A673 (cell line): Measurements from ENCODE around the gene UBE2J2. TPM values are rescaled to one million over a fixed set of nuclear protein-coding genes. Genes with fewer than 3 reads are reported as not detected.

ENCODE experiments used
- BruUV-seq: library from RNA; stranded (reverse); fragments of 400-500 nt; replicated peaks from 2 replicates; lab custom pipeline; 2021; lab: Mats Ljungman, UMichigan
- CTCF ChIA-PET: fragments of 300-600 bp; sonication (Branson Sonifier 250); formaldehyde crosslinking; loops from one replicate; lab custom pipeline; 2022; ENCODE audit warnings: antibody characterized with exemption; lab: Charles Lee
- POLR2A ChIA-PET: fragments of 300-600 bp; sonication (Branson Sonifier 250); formaldehyde crosslinking; loops from one replicate; lab custom pipeline; 2022; ENCODE audit warnings: antibody characterized with exemption; ENCODE audit not compliant: low non-redundant PET; lab: Charles Lee
- DNase-seq: peaks from one replicate; pipeline ENCODE4 v3.0.0-alpha.2; 2015; ENCODE audit warnings: low spot score
- H3K27ac ChIP-seq: fragments of 200-600 bp; sonication (generic); 2 replicates; pipeline ENCODE4 v1.5.1; 2016; ENCODE audit warnings: mixed run types, low read depth, mild to moderate bottlenecking, mixed read lengths, antibody characterized with exemption, low read length; ENCODE audit not compliant: poor library complexity, severe bottlenecking
- H3K27me3 ChIP-seq: fragments of 200-600 bp; sonication (generic); replicated peaks from 2 replicates; pipeline ENCODE4 v1.6.1; 2017; ENCODE audit warnings: mixed run types, low read depth, mild to moderate bottlenecking, mixed read lengths, antibody characterized with exemption, low read length; ENCODE audit not compliant: insufficient read depth, poor library complexity
- H3K36me3 ChIP-seq: fragments of 200-600 bp; sonication (generic); 2 replicates; pipeline ENCODE4 v1.6.1; 2016; ENCODE audit warnings: mixed run types, mild to moderate bottlenecking, mixed read lengths, antibody characterized with exemption, low read length; ENCODE audit not compliant: insufficient read depth, poor library complexity, severe bottlenecking
- H3K4me1 ChIP-seq: fragments of 200-600 bp; sonication (generic); 2 replicates; pipeline ENCODE4 v1.6.1; 2017; ENCODE audit warnings: mixed run types, mild to moderate bottlenecking, mixed read lengths, antibody characterized with exemption, low read length; ENCODE audit not compliant: insufficient read depth, poor library complexity, severe bottlenecking
- H3K4me3 ChIP-seq: fragments of 200-600 bp; sonication (generic); 2 replicates; pipeline ENCODE4 v1.5.1; 2016; ENCODE audit warnings: low read depth, mixed run types, mild to moderate bottlenecking, mixed read lengths, low read length; ENCODE audit not compliant: poor library complexity, severe bottlenecking
- H3K9me3 ChIP-seq: fragments of 200-600 bp; sonication (generic); 2 replicates; pipeline ENCODE4 v1.6.1; 2016; ENCODE audit warnings: mixed run types, low read depth, mild to moderate bottlenecking, mixed read lengths, antibody characterized with exemption, low read length; ENCODE audit not compliant: poor library complexity, severe bottlenecking
- CTCF ChIP-seq: fragments of 300-800, 200-600 bp; sonication (generic); conservative IDR thresholded peaks from 2 replicates; pipeline ENCODE4 v1.5.1; 2017; ENCODE audit warnings: low read depth, mild to moderate bottlenecking, antibody characterized with exemption, low read length, moderate library complexity, mixed read lengths
- EZH2 ChIP-seq: fragments of 200-600 bp; sonication (generic); IDR thresholded peaks from 2 replicates; pipeline ENCODE4 v1.6.1; 2017; ENCODE audit warnings: borderline replicate concordance, low read depth, mild to moderate bottlenecking, mixed read lengths, antibody characterized with exemption, low read length; ENCODE audit not compliant: poor library complexity, severe bottlenecking
- intact Hi-C: fragments of 100-400 bp; cut with micrococcal nuclease; formaldehyde crosslinking; loops from one replicate; pipeline ENCODE4 v1.10.0; 2022; ENCODE audit not compliant: unreplicated experiment
- total RNA-seq: library from RNA; stranded (reverse); gene quantifications from 2 replicates; pipeline ENCODE4 v1.2.3, GENCODE V29; 2021

UBE2J2 gene
- total RNA-seq, 1 experiment from 2014 or later, result 92.8 TPM

GRCh38 chr1:1247341-1247913 is 26.2 kb downstream of the UBE2J2 start:
- H3K4me3 ChIP-seq, result no peak overlapping the region

GRCh38 chr1:1246577-1247340 is 26.9 kb downstream of the UBE2J2 start, which contains the start of gene C1QTNF12:
TSS of gene C1QTNF12 (minus strand) at chr1:1246722. CDS start at chr1:1246690, 32 bp downstream.
- H3K27me3 ChIP-seq, result no peaks in the 10 kb centered on the region
- no TSS peak for BruUV-seq
- ChIA-PET POLR2A (no interaction called here), CTCF (no interaction called here)
- TF ChIP-seq CTCF (no peak), EZH2 (no peak)
- no peak within 1 kb of the TSS for H3K27ac ChIP-seq
- DNase-seq, result no peak
- H3K9me3 ChIP-seq, result no peaks in the 10 kb centered on the region
- no peaks in the 10 kb centered on the region for H3K4me1 ChIP-seq
- no peak within 1 kb of the TSS for H3K4me3 ChIP-seq
- H3K36me3 ChIP-seq, result no peaks in the 10 kb centered on the region
- intact Hi-C loops, result no loop called here

More at GRCh38 chr1:1247341-1247913, 26.2 kb downstream of the UBE2J2 start:
- TF ChIP-seq EZH2 (no peak), CTCF (no peak)
- Histone ChIP-seq H3K4me1 (no peaks in the 10 kb centered on the region), H3K36me3 (peaks cover 1% of the 10 kb centered on the region), H3K27ac (no peak overlapping the region), H3K9me3 (no peaks in the 10 kb centered on the region), H3K27me3 (no peaks in the 10 kb centered on the region)
- BruUV-seq, result no TSS peak
- intact Hi-C loops, result no loop called here
- ChIA-PET CTCF (no interaction called here), POLR2A (no interaction called here)
- DNase-seq, result no peak

GRCh38 chr1:1245817-1246576 is 27.7 kb downstream of the UBE2J2 start:
- POLR2A ChIA-PET, result no interaction called here
- no peak for TF ChIP-seq CTCF
- Histone ChIP-seq H3K27me3 (no peaks in the 10 kb centered on the region), H3K4me3 (no peak overlapping the region), H3K4me1 (no peaks in the 10 kb centered on the region), H3K27ac (no peak overlapping the region), H3K9me3 (no peaks in the 10 kb centered on the region), H3K36me3 (no peaks in the 10 kb centered on the region)
- no peak for DNase-seq
- CTCF ChIA-PET, result no interaction called here
- intact Hi-C loops, result no loop called here
- no TSS peak for BruUV-seq
